ENCODE measurements around the gene INTS11. TPM values are rescaled to one million over a fixed set of nuclear protein-coding genes. Genes with fewer than 3 reads are reported as not detected.

The INTS11 gene
- total RNA-seq, 3 donors from 2014 or later (not counting 1 experiment from before 2014, with no cell fraction given): 150 to 189 (median 181) TPM

DNA sequence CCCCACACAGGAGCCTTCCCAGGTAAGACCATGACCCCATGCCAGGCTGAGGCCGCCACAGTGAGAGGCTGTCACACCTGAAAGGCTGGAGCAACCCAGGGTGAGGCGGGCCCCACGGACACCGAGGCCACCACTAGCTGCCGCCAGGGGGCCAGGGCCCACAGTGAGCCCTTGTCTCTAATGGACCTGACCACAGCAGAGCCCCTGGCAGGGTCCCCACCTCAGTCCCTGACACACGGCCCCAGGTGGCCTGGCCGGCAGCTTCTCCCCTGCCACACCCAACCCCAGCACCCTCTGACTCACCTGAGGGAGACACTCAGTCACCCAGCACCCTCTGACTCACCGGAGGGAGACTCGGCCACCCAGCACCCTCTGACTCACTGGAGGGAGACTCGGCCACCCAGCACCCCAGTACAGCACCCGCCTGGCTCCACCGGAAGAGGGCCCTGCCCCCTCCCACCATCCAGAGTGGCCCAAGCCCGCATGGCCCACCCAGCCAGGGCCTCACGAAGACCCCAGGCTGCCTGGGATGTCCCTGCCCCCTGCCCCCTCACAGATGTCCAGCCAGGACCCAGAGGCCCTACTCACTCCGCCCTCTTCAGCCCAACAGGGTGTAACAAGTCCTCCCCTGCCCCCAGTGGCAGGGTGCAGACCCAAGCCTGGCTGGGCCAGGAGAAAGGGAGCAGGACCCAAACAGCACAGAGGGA lies 20.3 kb upstream of the INTS11 start:
- Histone ChIP-seq H3K9me3 (ENCODE audit: control insufficient read depth, insufficient read depth, low read length) (no peaks in the 10 kb centered on the region), H3K4me1 (ENCODE audit: control insufficient read depth, insufficient read depth, low read length) (peaks cover 11% of the 10 kb centered on the region), H3K27me3 (ENCODE audit: control insufficient read depth, insufficient read depth, low read length) (no peaks in the 10 kb centered on the region), H3K36me3 (ENCODE audit: control insufficient read depth, insufficient read depth, low read length) (peaks cover 2% of the 10 kb centered on the region), H3K27ac (ENCODE audit: low read length) (no peak overlapping the region), H3K4me3 (ENCODE audit: low read length) (no peak overlapping the region)
- no peak for DNase-seq
- no peak for ATAC-seq
- no peak overlapping the region for H3K4me3 Mint-ChIP-seq
- H3K27me3 Mint-ChIP-seq (ENCODE audit: low read depth in 2 of 2): no peaks in the 10 kb centered on the region
- 83% methylated on average over 15 of the region's 15 CpGs for WGBS (ENCODE audit: insufficient coverage)
- no peaks in the 10 kb centered on the region for H3K9me3 Mint-ChIP-seq
- TF ChIP-seq CTCF (IDR thresholded peaks at IDR 0.05): no peak
- H3K27ac Mint-ChIP-seq: no peak overlapping the region
- H3K36me3 Mint-ChIP-seq: no peaks in the 10 kb centered on the region
- intact Hi-C loops (cut with micrococcal nuclease): no loop called here
- H3K4me1 Mint-ChIP-seq: peaks cover 0 to 26% of the 10 kb centered on the region in 2 donors

- WGBS (ENCODE audit: insufficient coverage): 90% methylated on average over 24 of the region's 24 CpGs
- no peak for ATAC-seq
- Mint-ChIP-seq H3K4me1 (peaks cover 0 to 26% of the 10 kb centered on the region in 2 donors), H3K36me3 (no peaks in the 10 kb centered on the region), H3K27me3 (ENCODE audit: low read depth in 2 of 2) (no peaks in the 10 kb centered on the region), H3K27ac (peak overlapping the region in 1 of 2 donors; percentile 33), H3K4me3 (no peak overlapping the region), H3K9me3 (no peaks in the 10 kb centered on the region)
- no peak overlapping the region for H3K4me3 ChIP-seq (ENCODE audit: low read length)
- no peak for TF ChIP-seq CTCF (IDR thresholded peaks at IDR 0.05)
- H3K36me3 ChIP-seq (ENCODE audit: control insufficient read depth, insufficient read depth, low read length): peaks cover 2% of the 10 kb centered on the region
- intact Hi-C loops (cut with micrococcal nuclease): no loop called here
- no peaks in the 10 kb centered on the region for H3K9me3 ChIP-seq (ENCODE audit: control insufficient read depth, insufficient read depth, low read length)
- peaks cover 11% of the 10 kb centered on the region for H3K4me1 ChIP-seq (ENCODE audit: control insufficient read depth, insufficient read depth, low read length)
- H3K27ac ChIP-seq (ENCODE audit: low read length): no peak overlapping the region
- H3K27me3 ChIP-seq (ENCODE audit: control insufficient read depth, insufficient read depth, low read length): no peaks in the 10 kb centered on the region
- no peak for DNase-seq
Observed at GRCh38 chr1:1343811-1344421, 19.5 kb upstream of the INTS11 start.

DNA sequence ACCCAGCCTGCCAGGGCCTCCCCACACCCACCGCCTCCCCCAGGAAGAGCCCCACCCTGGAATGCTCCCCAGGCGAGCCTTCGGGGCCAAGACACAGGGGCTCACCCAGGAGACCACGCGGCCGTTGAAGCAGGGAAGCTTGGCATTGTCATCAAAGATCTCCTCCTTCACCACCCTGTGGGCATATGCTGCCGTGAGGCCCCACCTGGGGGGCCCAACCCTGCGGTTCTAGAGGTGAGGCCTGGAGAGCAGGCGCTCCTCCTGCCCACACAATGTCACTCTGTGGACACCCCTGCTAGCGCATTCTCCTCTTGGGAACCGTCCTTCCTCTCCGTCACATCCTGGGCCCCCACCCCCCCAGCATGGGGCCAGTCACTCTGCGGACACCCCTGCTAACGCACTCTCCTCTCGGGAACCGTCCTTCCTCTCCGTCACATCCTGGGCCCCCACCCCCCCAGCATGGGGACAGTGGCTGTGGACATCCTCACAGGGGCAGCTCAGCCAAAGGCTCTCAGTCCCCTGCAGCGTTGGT lies 18.2 kb upstream of the INTS11 start:
- peaks cover 0 to 19% of the 10 kb centered on the region in 2 donors for H3K4me1 Mint-ChIP-seq
- no peaks in the 10 kb centered on the region for H3K9me3 Mint-ChIP-seq
- Histone ChIP-seq H3K4me3 (ENCODE audit: low read length) (no peak overlapping the region), H3K9me3 (ENCODE audit: control insufficient read depth, insufficient read depth, low read length) (no peaks in the 10 kb centered on the region), H3K4me1 (ENCODE audit: control insufficient read depth, insufficient read depth, low read length) (peaks cover 3% of the 10 kb centered on the region), H3K27me3 (ENCODE audit: control insufficient read depth, insufficient read depth, low read length) (no peaks in the 10 kb centered on the region), H3K36me3 (ENCODE audit: control insufficient read depth, insufficient read depth, low read length) (peaks cover 2% of the 10 kb centered on the region), H3K27ac (ENCODE audit: low read length) (no peak overlapping the region)
- ATAC-seq (no peak), DNase-seq (no peak)
- H3K27ac Mint-ChIP-seq: peak overlapping the region in 1 of 2 donors; percentile 33
- intact Hi-C loops (cut with micrococcal nuclease): no loop called here
- TF ChIP-seq CTCF (IDR thresholded peaks at IDR 0.05): no peak
- H3K4me3 Mint-ChIP-seq: no peak overlapping the region
- H3K27me3 Mint-ChIP-seq (ENCODE audit: low read depth in 2 of 2): no peaks in the 10 kb centered on the region
- H3K36me3 Mint-ChIP-seq: no peaks in the 10 kb centered on the region
- 90% methylated on average over 18 of the region's 18 CpGs for whole genome bisulfite sequencing (ENCODE audit: insufficient coverage)
